ENCODE data around the gene OR5D18. TPM values are rescaled to one million over a fixed set of nuclear protein-coding genes. Genes with fewer than 3 reads are reported as not detected.

Gene OR5D18
- total and polyA plus RNA-seq, 10 of the 15 experiments (the other 5 are each of a cell fraction or from before 2014, with no cell fraction given), result not detected

GRCh38 chr11:55791606-55792005 is 27.8 kb upstream of the OR5D18 start:
- ChIA-PET RAD21 (ENCODE audit: unreplicated experiment) (no interaction called here), POLR2A (no interaction called here), SMC1A (ENCODE audit: uncharacterized antibody, unreplicated experiment) (no interaction called here), CTCF (no interaction called here)
- ATAC-seq, result no peak
- H3K9me3 ChIP-seq (replicated peaks; ENCODE audit: control insufficient read depth, insufficient read depth, low read length), result no peaks in the 10 kb centered on the region
- H4K20me1 ChIP-seq (ENCODE audit: control insufficient read depth, insufficient read depth), result no peaks in the 10 kb centered on the region
- no peak overlapping the region for H3K27ac ChIP-seq (ENCODE audit: control insufficient read depth, insufficient read depth)
- no peak for FAIRE-seq
- 42% methylated on average over 1 of the region's 1 CpG for WGBS (ENCODE audit: insufficient coverage, insufficient replicate concordance, low lambda C conversion rate, missing lambda C conversion rate)
- no peaks in the 10 kb centered on the region for H3K27me3 ChIP-seq (replicated peaks in 1 of 2; ENCODE audit: control insufficient read depth in 2 of 2, insufficient read depth in 2 of 2, low read length in 1 of 2)
- in situ Hi-C loops (cut with MboI) (no loop called here), intact Hi-C loops (cut with micrococcal nuclease; ENCODE audit: unreplicated experiment) (no loop called here)
- H3K4me3 ChIP-seq, result no peak overlapping the region
- TF ChIP-seq STAT1 (conservative IDR thresholded peaks at IDR 0.05), result no peak
- no peak overlapping the region for H3K9ac ChIP-seq (ENCODE audit: control insufficient read depth, insufficient read depth, low read length)
- H2AFZ ChIP-seq (ENCODE audit: control insufficient read depth, low read depth, low read length), result no peak overlapping the region
- H3K4me2 ChIP-seq (ENCODE audit: control insufficient read depth, insufficient read depth), result no peak overlapping the region
- no peaks in the 10 kb centered on the region for H3K36me3 ChIP-seq (ENCODE audit: control insufficient read depth in 2 of 2, insufficient read depth in 2 of 2, low read length in 1 of 2)
- DNase-seq (ENCODE audit: low read depth, low spot score), result no peak
- no TSS peak for BruUV-seq (replicated peaks)
- no peaks in the 10 kb centered on the region for H3K4me1 ChIP-seq (ENCODE audit: control insufficient read depth, insufficient read depth, low read length)
- no peaks in the 10 kb centered on the region for H3K79me2 ChIP-seq (ENCODE audit: control insufficient read depth, insufficient read depth, low read length)

GRCh38 chr11:55793321-55793720 is 26.1 kb upstream of the OR5D18 start:
- RAD21 ChIA-PET (ENCODE audit: unreplicated experiment), result no interaction called here

More at GRCh38 chr11:55793321-55793720, 26.1 kb upstream of the OR5D18 start:
- Histone ChIP-seq H3K4me2 (ENCODE audit: control insufficient read depth, insufficient read depth) (no peak overlapping the region), H4K20me1 (ENCODE audit: control insufficient read depth, insufficient read depth) (no peaks in the 10 kb centered on the region), H3K79me2 (ENCODE audit: control insufficient read depth, insufficient read depth, low read length) (no peaks in the 10 kb centered on the region), H3K36me3 (ENCODE audit: control insufficient read depth in 2 of 2, insufficient read depth in 2 of 2, low read length in 1 of 2) (no peaks in the 10 kb centered on the region), H3K9me3 (replicated peaks; ENCODE audit: control insufficient read depth, insufficient read depth, low read length) (no peaks in the 10 kb centered on the region), H3K9ac (ENCODE audit: control insufficient read depth, insufficient read depth, low read length) (no peak overlapping the region), H2AFZ (ENCODE audit: control insufficient read depth, low read depth, low read length) (no peak overlapping the region), H3K27me3 (replicated peaks in 1 of 2; ENCODE audit: control insufficient read depth in 2 of 2, insufficient read depth in 2 of 2, low read length in 1 of 2) (no peaks in the 10 kb centered on the region), H3K4me1 (ENCODE audit: control insufficient read depth, insufficient read depth, low read length) (no peaks in the 10 kb centered on the region), H3K4me3 (no peak overlapping the region), H3K27ac (ENCODE audit: control insufficient read depth, insufficient read depth) (no peak overlapping the region)
- WGBS (ENCODE audit: insufficient coverage, insufficient replicate concordance, low lambda C conversion rate, missing lambda C conversion rate), result 25% methylated on average over 2 of the region's 2 CpGs
- CTCF ChIA-PET, result no interaction called here
- DNase-seq (ENCODE audit: low read depth, low spot score) (no peak), ATAC-seq (no peak), FAIRE-seq (no peak)
- TF ChIP-seq PML (IDR thresholded peaks at IDR 0.05; ENCODE audit: low read length) (no peak), SPI1 (IDR thresholded peaks at IDR 0.05; ENCODE audit: borderline replicate concordance, insufficient read depth, low read depth, low read length) (no peak)
- POLR2A ChIA-PET, result no interaction called here
- in situ Hi-C loops (cut with MboI), result no loop called here
- no TSS peak for BruUV-seq (replicated peaks)
- intact Hi-C loops (cut with micrococcal nuclease; ENCODE audit: unreplicated experiment), result no loop called here
- SMC1A ChIA-PET (ENCODE audit: uncharacterized antibody, unreplicated experiment), result no interaction called here
